ENCODE measurements around the gene GET3. TPM values are rescaled to one million over a fixed set of nuclear protein-coding genes. Genes with fewer than 3 reads are reported as not detected.
A peak's percentile ranks its signal among the peaks of the same experiment; 100 is the strongest.

The GET3 gene
- total RNA-seq, 1 donor from 2014 or later = 62.7 TPM

- Mint-ChIP-seq H3K36me3 (ENCODE audit: low read depth) (peaks cover 49% of the 10 kb centered on the region), H3K27me3 (ENCODE audit: low read depth) (peaks cover 4% of the 10 kb centered on the region), H3K4me1 (ENCODE audit: low read depth) (peaks cover 3% of the 10 kb centered on the region), H3K27ac (no peak overlapping the region), H3K9me3 (peaks cover 11% of the 10 kb centered on the region), H3K4me3 (ENCODE audit: low read depth) (no peak overlapping the region)
- DNase-seq (ENCODE audit: low spot score) = no peak
- intact Hi-C loops (cut with micrococcal nuclease) = no loop called here
Observed at GRCh38 chr19:12745166-12745897, 8.0 kb downstream of the GET3 start.

DNA sequence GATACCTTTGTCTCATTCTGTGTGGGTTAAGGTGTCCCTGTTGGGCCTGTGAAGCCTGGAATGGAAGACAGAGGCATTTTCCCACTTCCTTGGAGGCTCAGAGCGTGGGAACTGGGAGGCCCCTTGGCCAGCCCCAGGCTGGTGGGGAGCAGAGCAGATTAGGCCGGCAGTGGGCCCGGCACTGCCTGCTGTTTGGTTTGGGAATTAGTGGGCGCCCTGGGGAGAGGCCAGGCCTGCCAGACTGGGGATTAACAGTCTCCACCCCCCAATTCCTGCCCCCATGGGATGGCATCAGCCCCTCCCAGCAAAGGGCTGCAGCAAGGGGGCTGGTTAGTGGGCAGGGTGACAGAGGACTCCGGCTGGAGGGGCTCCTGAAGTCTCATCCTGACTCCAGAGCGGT, 11.2 kb downstream of the GET3 start:
- H3K27ac Mint-ChIP-seq = no peak overlapping the region
- intact Hi-C loops (cut with micrococcal nuclease) = no loop called here
- H3K27me3 Mint-ChIP-seq (ENCODE audit: low read depth) = peaks cover 10% of the 10 kb centered on the region
- H3K4me3 Mint-ChIP-seq (ENCODE audit: low read depth) = no peak overlapping the region
- no peak for DNase-seq (ENCODE audit: low spot score)
- H3K36me3 Mint-ChIP-seq (ENCODE audit: low read depth) = peaks cover 40% of the 10 kb centered on the region
- H3K9me3 Mint-ChIP-seq = peaks cover 11% of the 10 kb centered on the region
- H3K4me1 Mint-ChIP-seq (ENCODE audit: low read depth) = peaks cover 3% of the 10 kb centered on the region

DNA sequence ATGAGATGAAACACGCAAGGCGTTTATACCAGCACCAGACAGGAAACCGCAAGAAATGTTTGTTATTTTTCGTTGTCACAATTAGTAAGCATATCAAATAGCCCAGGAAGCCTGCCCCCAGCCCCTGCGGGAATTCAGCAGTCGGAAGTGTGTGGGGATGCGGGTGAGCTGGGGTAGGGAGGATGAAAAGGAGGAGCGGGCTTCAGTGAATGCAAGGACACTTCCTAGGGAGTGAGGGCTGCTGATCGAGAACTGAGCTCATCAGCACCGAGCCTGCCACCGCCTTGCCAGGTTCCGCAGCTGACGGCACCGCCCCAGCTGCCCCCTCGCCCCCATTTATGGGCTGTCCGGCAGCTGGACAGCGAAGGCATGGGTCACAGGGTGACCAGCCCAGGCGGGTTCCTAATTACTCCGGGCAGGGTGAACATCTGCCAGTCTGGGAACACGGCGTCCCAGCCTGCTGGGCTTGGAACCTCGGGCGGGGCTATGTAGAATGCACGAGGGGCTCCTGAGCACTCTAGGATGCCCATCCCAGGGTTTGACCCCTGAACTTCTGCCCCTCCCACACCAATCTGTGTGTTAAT, 12.7 kb downstream of the GET3 start:
- H3K27ac Mint-ChIP-seq = no peak overlapping the region
- H3K36me3 Mint-ChIP-seq (ENCODE audit: low read depth) = peaks cover 34% of the 10 kb centered on the region
- H3K4me3 Mint-ChIP-seq (ENCODE audit: low read depth) = no peak overlapping the region
- intact Hi-C loops (cut with micrococcal nuclease) = no loop called here
- DNase-seq (ENCODE audit: low spot score) = no peak
- peaks cover 3% of the 10 kb centered on the region for H3K4me1 Mint-ChIP-seq (ENCODE audit: low read depth)
- peaks cover 10% of the 10 kb centered on the region for H3K27me3 Mint-ChIP-seq (ENCODE audit: low read depth)
- peaks cover 11% of the 10 kb centered on the region for H3K9me3 Mint-ChIP-seq

DNA sequence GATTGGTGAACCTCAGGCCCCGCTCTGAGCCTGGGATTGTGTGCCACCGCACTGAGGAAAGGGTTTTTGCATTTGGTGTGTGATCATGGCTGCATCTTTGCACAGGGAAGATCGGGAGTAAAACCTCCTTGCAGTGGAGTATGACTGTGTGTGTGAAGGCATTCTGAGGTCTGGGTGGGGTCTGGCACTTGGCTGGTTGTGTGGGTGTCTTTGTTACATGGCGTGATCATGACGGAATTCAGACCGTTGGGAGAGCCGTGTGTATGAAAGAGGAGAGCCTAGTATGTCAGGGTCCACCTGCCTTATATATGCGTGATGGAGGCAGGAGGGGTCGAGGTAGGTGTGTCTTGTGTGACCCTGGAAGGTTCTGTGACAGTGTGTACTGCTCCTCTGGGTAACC, 13.6 kb downstream of the GET3 start:
- intact Hi-C loops (cut with micrococcal nuclease) = no loop called here
- peaks cover 10% of the 10 kb centered on the region for H3K27me3 Mint-ChIP-seq (ENCODE audit: low read depth)
- no peak overlapping the region for H3K4me3 Mint-ChIP-seq (ENCODE audit: low read depth)

GRCh38 chr19:12751635-12752034, 14.3 kb downstream of the GET3 start, which contains the start of gene BEST2:
Gene BEST2 (plus strand): TSS chr19:12751791. CDS start chr19:12752593, 802 bp downstream.
- peaks cover 3% of the 10 kb centered on the region for H3K4me1 Mint-ChIP-seq (ENCODE audit: low read depth)
- no peak within 1 kb of the TSS for H3K4me3 Mint-ChIP-seq (ENCODE audit: low read depth)
- H3K27me3 Mint-ChIP-seq (ENCODE audit: low read depth) = peaks cover 10% of the 10 kb centered on the region

More for the DNA sequence above, 13.6 kb downstream of the GET3 start:
- DNase-seq (ENCODE audit: low spot score) = no peak
- Mint-ChIP-seq H3K9me3 (peaks cover 11% of the 10 kb centered on the region), H3K27ac (no peak overlapping the region), H3K36me3 (ENCODE audit: low read depth) (peaks cover 26% of the 10 kb centered on the region), H3K4me1 (ENCODE audit: low read depth) (peaks cover 3% of the 10 kb centered on the region)

GRCh38 chr19:12752056-12752781, 14.9 kb downstream of the GET3 start:
- peaks cover 13% of the 10 kb centered on the region for H3K36me3 Mint-ChIP-seq (ENCODE audit: low read depth)
- H3K9me3 Mint-ChIP-seq = peaks cover 11% of the 10 kb centered on the region
- DNase-seq (ENCODE audit: low spot score) = no peak
- H3K27ac Mint-ChIP-seq = no peak overlapping the region
- no peak overlapping the region for H3K4me3 Mint-ChIP-seq (ENCODE audit: low read depth)
- peaks cover 10% of the 10 kb centered on the region for H3K27me3 Mint-ChIP-seq (ENCODE audit: low read depth)
- intact Hi-C loops (cut with micrococcal nuclease) = no loop called here
- peaks cover 3% of the 10 kb centered on the region for H3K4me1 Mint-ChIP-seq (ENCODE audit: low read depth)

More at GRCh38 chr19:12751635-12752034, 14.3 kb downstream of the GET3 start, which contains the start of gene BEST2:
- DNase-seq (ENCODE audit: low spot score) = no peak
- intact Hi-C loops (cut with micrococcal nuclease) = no loop called here
- Mint-ChIP-seq H3K27ac (no peak within 1 kb of the TSS), H3K36me3 (ENCODE audit: low read depth) (peaks cover 19% of the 10 kb centered on the region), H3K9me3 (peaks cover 11% of the 10 kb centered on the region)

GRCh38 chr19:12754465-12755196, 17.3 kb downstream of the GET3 start:
- Mint-ChIP-seq H3K4me3 (ENCODE audit: low read depth) (no peak overlapping the region), H3K9me3 (no peaks in the 10 kb centered on the region), H3K36me3 (ENCODE audit: low read depth) (no peaks in the 10 kb centered on the region), H3K27ac (no peak overlapping the region), H3K4me1 (ENCODE audit: low read depth) (peaks cover 5% of the 10 kb centered on the region), H3K27me3 (ENCODE audit: low read depth) (peaks cover 11% of the 10 kb centered on the region)
- intact Hi-C loops (cut with micrococcal nuclease) = no loop called here
- DNase-seq (ENCODE audit: low spot score) = no peak

DNA sequence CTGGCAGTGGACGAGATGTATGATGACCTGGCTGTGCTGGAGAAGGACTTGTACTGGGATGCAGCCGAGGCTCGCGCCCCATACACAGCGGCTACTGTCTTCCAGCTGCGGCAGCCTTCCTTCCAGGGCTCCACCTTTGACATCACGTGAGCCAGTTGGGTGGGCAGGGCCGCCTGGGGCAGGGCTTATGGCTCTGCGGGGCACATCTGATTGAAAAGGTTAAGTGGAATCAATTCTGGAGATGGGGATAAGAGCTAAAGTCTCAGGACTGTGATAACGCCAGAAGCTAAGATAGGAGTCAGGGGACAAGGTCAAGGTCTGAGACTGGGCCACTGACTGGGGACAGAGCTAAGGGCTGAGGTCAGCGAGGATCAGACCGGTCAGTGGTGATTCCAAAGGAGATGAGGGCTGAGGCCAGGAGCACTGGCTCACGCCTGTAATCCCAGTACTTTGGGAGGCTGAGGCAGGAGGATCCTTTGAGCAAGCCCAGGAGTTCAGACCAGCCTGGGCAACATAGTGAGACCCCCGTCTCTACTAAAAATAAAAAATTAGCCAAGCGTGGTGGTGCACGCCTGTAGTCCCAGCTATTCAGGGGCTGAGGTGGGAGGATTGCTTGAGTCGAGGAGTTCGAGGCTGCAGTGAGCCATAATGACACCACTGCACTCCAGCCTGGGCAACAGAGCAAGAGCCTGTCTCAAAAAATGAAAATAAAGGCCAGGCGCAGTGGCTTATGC, 19.0 kb downstream of the GET3 start:
- no peak overlapping the region for H3K27ac Mint-ChIP-seq
- H3K36me3 Mint-ChIP-seq (ENCODE audit: low read depth) = no peaks in the 10 kb centered on the region
- H3K4me3 Mint-ChIP-seq (ENCODE audit: low read depth) = no peak overlapping the region
- no peak for DNase-seq (ENCODE audit: low spot score)
- intact Hi-C loops (cut with micrococcal nuclease) = no loop called here
- peaks cover 4% of the 10 kb centered on the region for H3K4me1 Mint-ChIP-seq (ENCODE audit: low read depth)
- peaks cover 2% of the 10 kb centered on the region for H3K27me3 Mint-ChIP-seq (ENCODE audit: low read depth)
- H3K9me3 Mint-ChIP-seq = no peaks in the 10 kb centered on the region

DNA sequence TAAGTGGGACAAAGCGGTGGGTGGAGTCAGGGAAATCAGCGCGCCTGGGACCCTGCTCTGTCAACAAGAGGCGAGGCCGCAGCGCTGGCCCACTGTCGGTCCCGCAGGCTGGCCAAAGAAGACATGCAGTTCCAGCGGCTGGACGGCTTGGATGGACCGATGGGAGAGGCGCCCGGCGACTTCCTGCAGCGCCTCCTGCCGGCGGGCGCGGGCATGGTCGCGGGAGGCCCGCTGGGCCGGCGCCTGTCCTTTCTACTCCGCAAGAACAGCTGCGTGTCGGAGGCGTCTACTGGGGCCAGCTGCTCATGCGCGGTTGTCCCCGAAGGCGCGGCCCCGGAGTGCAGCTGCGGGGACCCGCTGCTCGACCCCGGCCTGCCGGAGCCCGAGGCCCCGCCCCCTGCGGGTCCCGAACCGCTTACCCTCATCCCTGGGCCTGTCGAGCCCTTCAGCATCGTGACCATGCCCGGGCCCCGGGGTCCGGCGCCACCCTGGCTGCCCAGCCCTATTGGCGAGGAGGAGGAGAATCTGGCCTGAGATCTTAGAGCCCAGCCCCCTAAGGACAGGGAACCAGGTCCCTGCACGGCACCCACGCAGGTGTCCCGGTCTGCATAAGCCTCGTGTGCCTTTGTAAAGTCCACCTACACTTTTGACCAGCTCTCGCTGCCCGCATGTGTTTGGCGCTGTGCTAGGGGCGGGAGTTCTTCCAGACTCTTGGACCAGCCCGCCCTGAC, 20.4 kb downstream of the GET3 start:
- Mint-ChIP-seq H3K9me3 (no peaks in the 10 kb centered on the region), H3K4me1 (ENCODE audit: low read depth) (peaks cover 4% of the 10 kb centered on the region), H3K27ac (no peak overlapping the region), H3K4me3 (ENCODE audit: low read depth) (peak overlapping the region; percentile 47), H3K36me3 (ENCODE audit: low read depth) (no peaks in the 10 kb centered on the region), H3K27me3 (ENCODE audit: low read depth) (peaks cover 2% of the 10 kb centered on the region)
- peak; percentile 65 for DNase-seq (ENCODE audit: low spot score)
- intact Hi-C loops (cut with micrococcal nuclease) = no loop called here

DNA sequence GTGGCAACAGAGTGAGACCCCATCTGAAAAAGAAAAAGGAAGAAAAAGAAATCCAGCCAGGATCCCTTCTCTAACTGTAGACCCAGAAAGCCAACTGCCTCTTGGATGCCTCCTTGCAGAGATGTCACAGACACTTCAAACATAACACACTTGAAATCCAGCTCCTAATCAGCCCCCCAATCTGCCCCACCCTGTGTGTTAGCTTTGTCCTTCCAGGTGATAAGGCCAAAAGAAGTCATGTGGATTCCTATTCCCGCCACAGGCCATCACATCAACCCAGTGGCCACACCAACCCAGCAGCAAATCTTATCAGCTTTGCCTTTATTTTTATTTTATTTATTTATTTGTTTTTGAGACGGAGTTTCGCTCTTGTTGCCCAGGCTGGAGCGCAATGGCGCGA, 22.4 kb downstream of the GET3 start:
- Mint-ChIP-seq H3K4me1 (ENCODE audit: low read depth) (peaks cover 4% of the 10 kb centered on the region), H3K27ac (peak overlapping the region; percentile 28), H3K4me3 (ENCODE audit: low read depth) (no peak overlapping the region), H3K36me3 (ENCODE audit: low read depth) (no peaks in the 10 kb centered on the region), H3K27me3 (ENCODE audit: low read depth) (peaks cover 2% of the 10 kb centered on the region), H3K9me3 (no peaks in the 10 kb centered on the region)
- DNase-seq (ENCODE audit: low spot score) = no peak
- intact Hi-C loops (cut with micrococcal nuclease) = loop anchor here (1.0 kb wide), 2 partner anchors 37 to 88 kb away; no protein-coding TSS in a partner anchor

GRCh38 chr19:12763100-12763499, 25.8 kb downstream of the GET3 start:
- H3K27ac Mint-ChIP-seq = no peak overlapping the region
- no peak for DNase-seq (ENCODE audit: low spot score)
- H3K27me3 Mint-ChIP-seq (ENCODE audit: low read depth) = peaks cover 2% of the 10 kb centered on the region
- intact Hi-C loops (cut with micrococcal nuclease) = no loop called here
- no peaks in the 10 kb centered on the region for H3K9me3 Mint-ChIP-seq
- no peaks in the 10 kb centered on the region for H3K36me3 Mint-ChIP-seq (ENCODE audit: low read depth)
- no peak overlapping the region for H3K4me3 Mint-ChIP-seq (ENCODE audit: low read depth)
- peaks cover 5% of the 10 kb centered on the region for H3K4me1 Mint-ChIP-seq (ENCODE audit: low read depth)
